COR-L47 (cell line): ENCODE results near the gene DDX41.
A peak's percentile ranks its signal among the peaks of the same experiment; 100 is the strongest.

Source experiments
- DNase-seq: peaks from one replicate; lab custom pipeline; 2025; lab: John Stamatoyannopoulos, UW

Gene DDX41

DNA sequence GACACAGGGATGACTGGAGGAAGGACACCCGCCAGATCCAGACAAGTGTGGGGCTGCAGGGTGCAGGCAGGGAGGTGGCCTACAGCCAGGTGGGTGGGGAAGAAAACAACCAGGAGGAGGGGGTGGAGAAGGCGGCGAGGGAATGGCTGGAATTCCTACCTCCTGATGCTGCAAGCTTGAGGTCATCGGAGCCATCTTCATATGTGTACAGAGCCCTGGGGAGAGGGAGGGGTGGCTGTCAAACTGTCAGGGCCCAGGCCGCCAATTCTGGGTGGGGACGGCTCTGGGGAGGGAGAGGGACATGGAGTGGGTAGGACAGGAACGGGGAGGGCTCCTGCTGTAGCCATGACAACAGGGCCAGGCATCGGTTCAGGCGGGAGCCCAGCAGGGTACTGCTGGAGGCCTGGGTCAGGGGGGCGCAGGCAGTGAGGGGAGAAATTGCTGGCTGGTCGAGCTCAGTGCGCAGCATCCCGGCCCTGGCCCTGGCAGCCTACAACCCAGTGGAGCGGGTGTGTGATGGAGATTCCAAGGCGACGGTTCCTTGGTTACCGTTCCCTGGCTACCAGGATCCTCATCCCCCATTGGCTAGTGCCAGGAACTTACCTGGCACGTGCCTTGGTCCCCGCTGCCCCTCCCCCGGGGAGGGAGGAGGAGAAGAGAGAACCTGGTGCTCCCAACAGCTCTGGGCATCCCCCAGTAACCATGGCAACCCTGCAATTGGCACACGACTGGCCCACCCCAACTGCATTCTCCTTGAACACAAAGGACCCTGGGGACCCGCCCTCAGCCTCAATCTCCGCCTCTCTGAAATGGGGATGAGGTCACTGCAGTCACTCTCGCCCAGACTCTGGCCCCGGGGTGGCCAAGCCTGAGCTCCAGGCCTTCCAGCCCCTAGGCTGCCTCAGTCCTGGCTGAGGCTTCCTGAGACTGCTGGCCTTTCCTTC is 47.8 kb downstream of the DDX41 start:
- peak; percentile 63 for DNase-seq

DNA sequence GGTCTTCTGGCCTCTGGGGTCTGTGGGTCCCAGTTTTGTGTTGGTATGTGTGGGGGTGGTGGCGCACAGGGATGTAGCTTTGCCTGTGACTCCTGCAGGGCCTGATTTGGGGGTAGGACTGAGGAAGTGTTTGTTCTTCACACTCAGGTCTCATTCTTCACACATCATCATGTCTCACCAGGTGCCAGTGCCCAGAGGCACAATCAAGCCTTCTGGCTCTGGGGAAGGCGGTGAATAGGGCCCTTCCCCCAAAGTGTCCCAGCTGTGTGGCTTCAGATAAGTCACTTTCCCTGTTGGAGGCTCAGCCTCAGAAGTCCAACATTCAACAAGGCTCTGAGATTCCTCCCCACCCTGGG is 48.5 kb downstream of the DDX41 start:
- DNase-seq, result no peak

DNA sequence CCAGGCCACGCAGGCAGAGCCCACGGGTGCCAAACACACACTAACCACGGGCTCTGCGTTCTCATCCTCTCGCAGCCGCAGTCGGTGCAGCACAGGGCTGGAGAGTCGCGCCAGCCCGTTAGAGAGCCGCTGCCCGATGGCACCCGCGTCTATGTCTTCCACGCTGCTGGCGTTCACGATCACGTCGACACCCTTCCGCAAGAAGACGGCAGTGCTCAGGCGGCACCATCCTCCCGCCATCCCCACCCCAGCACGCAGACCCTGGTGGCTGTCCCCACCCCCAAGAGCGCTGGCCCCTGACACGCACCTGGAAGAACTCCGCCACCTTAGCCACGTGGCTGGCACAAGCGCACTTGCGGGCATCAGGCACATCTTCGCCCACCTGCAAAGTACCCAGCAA is 49.3 kb downstream of the DDX41 start:
- no peak for DNase-seq

DNA sequence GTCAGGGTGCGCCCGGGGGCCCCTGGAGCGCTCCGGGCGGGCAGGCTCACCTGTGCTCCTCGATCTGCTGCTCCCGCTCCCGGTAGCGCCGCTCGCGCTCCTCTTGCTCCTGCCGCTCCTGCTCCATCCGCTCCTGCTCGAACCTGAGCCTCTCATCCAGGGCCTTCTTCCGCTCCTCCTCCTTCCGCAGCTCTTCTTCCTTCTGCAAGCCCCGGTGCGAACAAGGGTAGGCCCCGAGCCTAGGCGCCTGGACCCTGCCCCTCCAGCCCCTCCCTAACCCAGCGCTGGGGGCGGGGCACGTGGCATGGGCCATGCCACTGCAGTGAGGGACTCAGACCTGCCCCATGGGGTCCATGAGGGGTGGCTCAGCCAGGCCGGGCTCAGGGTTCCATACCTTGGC is 49.9 kb downstream of the DDX41 start:
- no peak for DNase-seq

GRCh38 chr5:177465044-177465443 is 51.7 kb downstream of the DDX41 start:
- no peak for DNase-seq

DNA sequence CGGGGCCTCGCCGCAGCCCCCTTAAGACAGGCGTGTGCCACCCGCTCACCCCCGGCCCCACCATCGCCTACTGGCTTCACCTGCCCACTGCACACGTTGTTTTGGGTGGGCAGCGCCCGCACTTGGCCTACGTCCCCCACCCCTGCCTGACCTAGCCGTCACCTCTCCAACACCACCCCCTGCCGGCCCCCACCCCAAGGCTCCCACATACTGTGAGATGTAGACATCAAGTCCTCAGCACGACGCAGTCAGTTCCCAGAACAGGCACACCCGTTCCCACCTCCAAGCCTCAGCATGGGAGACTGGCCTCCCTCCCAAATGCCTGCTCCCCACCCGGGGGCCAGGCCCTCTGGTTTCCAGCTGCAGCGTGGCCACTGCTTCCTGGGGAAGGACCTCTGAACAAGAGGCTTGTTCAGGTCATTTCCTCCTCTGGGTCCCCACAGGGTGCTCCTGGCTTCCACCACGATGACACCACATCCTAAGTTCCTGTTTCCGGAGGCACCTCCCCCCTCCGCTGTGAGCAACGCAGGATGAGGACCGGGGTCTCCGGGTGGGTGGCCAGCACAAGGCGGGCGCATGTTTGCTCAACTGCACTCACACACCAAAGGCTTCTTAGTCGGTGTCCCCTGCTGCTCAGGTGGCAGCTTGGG is 54.6 kb downstream of the DDX41 start:
- DNase-seq, result no peak
